ENCODE data around the gene MACROH2A1.

The MACROH2A1 gene

DNA sequence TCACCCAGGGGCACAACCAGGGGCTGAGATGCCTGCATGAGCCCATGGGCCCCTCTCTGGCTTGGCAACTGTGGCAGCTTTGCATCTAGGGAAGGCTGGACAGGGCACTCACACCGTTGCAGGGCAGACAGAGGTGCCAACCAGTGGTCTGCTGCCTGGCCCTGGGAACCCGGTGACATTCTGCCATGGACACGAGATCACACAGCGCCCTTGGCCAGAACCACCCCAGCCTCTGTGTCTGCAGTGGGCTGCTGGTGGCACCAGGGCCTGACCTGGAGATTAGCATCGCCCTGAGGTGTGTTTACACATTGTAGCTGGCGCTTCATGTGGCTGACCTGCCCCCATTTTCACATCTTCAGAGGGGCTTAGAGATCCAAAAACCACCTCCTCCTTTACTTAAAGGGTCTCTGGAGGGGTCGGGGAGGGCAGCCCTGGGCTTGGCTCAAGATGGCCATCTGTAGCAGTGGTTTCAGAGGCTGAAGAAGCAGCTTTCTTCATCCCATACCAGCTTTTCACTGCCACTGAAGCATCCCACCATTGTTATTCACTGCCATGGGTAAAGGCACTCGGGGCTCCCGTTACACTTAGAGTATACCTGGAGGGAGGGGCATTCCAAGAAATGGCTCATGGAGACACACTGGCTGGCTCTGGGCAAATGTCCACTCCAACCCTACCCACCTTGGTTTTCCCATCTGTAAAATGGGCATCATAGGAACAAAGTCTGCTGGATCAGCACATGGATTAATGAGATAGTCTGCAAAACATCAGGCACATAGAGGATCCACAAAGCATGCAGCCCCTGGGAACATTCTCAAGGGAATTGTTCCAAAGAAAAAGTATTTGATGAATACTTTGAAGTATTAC lies 36.7 kb upstream of the MACROH2A1 start:
- no peak for DNase-seq

DNA sequence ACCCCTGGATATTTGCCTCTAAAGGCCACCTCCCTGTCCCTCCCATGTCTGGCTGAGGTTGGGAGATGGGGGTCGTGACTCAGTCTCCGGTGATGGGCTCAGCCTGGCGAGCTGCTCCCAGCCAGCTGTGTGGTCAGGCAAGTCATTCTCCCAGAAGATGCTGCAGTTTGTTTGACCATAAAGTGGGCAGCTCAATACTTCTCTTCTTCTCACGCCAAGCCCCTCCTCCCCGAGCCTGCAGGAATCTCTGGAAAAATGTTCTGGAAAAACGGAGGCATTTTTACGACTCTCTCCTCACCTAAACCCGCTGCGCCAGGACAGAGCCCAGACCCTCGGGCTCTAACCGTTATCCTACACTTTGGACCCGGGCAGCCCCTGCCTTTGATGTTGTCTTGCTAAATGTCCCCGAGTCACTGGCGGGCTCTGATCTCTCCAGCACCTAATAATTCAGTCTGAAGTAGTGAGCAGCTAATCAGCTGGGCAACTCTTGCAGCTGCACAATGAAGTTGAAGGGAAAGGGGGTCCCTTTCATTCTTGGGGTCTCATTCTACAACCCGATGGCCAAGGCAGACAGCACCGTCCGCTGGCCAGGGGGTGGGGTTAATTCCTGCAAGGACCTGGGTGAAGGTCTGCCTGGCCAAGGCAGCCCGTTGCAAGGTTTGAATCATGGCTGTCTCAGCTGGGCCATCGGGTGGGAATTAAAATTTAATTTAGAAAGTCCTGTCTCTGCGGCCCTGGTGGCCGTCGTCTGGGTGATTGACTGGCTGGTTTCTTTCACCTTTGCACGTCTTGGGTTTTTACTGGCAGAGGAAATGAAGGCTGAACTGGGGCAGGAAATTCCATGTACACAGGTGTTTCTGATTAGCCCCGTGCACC lies 35.8 kb upstream of the MACROH2A1 start:
- DNase-seq, result no peak

DNA sequence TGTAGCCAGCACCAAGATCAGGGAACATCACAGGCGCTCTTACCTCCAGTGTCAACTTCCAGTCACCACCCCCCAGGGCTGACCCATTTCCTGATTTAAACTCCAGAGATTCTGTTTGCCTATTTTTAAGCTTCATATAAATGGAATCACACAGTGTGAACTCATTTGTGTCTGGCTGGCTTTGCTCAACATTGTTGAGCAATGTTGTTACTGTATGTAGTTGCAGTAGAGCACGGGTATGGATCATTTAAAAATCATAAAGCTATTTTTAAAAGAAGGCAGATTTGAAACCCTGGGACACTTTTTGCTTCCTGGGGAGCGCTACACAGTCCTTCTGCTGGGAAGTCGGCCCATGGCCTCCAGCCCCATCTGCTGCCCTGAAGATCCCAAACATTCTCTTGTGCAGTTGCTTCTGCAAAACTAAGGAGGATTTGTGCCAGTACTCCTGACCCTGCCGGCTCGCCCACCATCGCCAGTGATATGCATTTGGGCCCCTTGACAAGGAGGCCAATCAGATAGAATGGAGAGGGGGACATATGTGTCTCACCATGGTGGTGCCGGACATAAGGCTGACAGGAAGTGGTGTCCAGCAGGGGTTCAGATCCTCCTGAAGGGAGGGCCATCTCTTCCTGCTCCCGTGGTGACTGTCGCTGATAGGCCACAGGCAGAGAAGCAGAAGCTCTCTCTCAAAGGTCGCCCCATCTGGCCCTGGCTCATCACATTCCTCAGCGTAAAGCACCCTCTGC lies 34.8 kb upstream of the MACROH2A1 start:
- DNase-seq, result no peak

DNA sequence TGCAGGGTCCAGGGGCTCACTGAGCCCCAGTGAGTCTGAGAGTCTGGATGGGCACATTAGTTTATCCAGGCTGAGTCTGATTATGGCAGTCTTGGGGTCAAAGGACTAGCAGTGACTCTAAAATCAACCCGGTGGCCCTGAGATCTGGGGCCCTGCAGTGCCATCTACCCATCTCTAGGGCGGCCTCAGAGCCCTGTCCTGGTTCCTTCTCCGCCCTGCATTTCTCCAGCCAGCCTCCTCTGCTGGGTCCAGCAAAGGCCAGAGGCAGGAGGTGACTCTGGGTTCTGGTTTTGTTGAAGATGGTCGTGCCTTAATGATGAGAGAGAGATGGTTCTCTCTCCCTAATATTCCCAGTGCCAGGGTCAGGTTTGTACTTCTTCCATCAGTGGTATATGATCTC lies 33.1 kb upstream of the MACROH2A1 start:
- no peak for DNase-seq

DNA sequence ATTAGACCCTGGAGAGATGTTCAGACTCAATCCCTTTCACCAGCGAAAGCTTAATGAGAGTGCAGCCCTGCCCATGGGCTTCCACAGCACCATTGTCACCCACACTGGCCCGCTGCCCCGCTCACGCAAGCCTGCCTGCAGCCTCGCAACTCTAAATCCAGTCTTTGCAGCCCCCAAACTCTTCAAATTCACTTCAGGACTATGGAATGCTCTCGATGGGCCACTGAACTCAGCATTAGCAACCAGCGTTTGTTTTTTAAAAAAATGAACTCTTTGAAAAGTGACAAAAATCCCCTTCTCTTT lies 31.1 kb upstream of the MACROH2A1 start:
- DNase-seq, result no peak

GRCh38 chr5:135429301-135430134 lies 30.5 kb upstream of the MACROH2A1 start:
- no peak for DNase-seq

- no peak for DNase-seq
These were observed 29.6 kb upstream of the MACROH2A1 start for GRCh38 chr5:135428586-135428985.

DNA sequence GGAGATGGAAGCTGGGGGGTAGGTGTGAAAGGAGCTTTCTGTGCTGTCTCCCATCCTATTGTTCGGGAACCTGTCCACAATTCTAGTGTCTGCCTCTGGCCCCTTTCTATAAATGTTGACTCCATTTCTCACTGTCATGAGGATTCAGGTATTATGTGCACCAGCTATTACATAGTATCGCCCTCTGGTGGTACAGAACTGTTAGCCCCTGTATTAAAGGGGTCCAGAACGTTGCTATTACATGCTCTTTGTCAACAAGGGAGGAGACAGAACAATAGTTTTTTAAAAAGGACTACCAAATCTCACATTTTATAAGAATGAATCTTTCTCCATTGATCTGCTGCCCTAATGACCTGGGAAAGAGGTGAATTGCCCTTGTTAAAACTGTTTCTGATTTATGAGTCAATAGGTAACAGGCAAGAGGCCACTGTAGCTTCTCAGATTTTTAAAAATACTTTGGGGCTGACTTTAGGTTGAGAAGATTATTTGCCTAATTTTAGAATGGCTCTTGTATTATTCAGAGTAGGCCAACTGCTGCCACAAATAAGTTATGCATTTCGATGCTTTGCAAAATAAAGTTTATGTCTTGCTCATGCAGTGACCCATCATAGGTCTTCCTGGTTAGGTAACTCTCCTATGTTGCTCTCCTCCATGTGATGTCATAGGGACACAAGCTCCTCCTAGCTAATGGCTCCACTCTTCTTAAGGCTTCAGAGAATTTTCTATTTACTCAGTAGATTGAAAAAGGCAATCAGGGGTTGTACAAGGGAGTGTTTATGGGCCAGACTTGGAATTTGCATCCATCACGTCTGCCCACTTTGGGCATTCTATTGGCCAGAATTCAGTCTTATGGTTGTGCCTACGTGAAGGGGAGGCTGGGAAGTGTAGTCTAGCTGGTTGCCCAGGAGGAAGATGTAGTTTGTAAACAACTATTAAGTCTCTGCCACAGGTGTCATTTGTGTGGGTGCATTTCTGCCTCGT lies 27.4 kb upstream of the MACROH2A1 start:
- no peak for DNase-seq

GRCh38 chr5:135425641-135426040 lies 26.6 kb upstream of the MACROH2A1 start:
- no peak for DNase-seq

DNA sequence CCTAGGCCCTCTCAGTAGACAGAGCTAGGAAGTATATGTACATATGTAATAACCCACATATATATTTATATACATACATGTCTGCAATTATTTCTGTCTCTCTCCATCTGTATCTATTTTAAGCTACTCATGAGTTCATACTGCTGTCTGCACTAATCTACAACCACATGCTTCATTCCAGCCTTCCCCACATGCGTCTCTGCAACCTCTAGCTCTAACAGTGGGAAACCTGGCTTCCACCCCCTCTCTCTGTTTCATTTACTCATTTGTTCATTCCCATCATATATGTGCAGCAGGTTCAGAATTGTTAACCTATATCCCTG lies 24.8 kb upstream of the MACROH2A1 start:
- DNase-seq, result no peak

DNA sequence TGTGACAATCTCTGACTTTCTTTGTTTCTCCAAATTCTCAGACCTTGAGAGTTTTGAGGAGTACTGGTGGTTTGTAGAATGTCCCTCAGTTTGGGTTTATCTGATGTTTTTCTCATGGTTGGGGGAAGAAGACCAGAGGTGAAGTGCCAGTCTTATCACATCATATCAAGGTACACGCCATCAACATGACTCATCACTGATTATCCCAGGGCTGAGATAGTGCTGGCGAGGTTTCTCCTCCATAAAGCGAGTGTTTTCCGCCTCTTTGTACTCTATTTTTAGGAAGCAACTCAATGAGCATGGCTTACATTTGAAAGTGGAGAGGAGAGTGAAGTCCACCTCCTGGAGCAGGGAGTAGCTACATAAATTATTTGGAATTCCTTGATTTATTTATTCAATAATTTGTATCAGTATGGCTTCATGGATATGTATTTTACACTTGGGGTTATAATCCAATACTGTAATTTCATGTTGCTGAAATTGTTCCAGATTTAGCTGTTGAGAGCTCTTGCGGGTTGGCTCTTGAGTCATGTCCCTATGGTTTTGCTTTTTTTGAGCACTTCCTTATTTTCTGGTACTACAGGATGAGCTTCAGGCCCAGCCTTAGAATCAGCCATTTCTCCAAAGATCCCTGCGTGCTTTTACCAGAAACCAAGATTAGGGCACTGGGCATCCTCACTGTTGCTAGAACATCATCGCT lies 24.3 kb upstream of the MACROH2A1 start:
- no peak for DNase-seq

DNA sequence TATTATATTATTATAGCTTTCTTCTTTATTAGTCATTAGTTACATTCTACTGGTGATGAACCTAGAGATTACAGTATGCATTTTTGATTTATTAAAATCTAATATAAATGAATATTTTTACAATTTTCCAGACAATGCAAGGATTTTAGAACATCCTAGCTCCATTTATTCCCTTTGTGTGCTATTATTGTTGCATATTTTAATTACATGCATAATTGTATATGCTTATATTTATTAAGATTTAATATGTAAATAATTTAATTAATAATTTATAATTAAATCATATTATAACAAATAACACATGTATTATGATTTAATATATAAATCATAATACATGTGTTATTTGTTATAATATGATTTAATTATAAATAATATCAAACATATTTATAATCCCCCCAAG lies 23.4 kb upstream of the MACROH2A1 start:
- DNase-seq, result no peak

- DNase-seq, result no peak
These were observed 18.1 kb upstream of the MACROH2A1 start for GRCh38 chr5:135417083-135417482.

GRCh38 chr5:135405082-135405481 lies 6.1 kb upstream of the MACROH2A1 start:
- DNase-seq, result no peak

GRCh38 chr5:135402031-135402430 lies 3.0 kb upstream of the MACROH2A1 start:
- no peak for DNase-seq

DNA sequence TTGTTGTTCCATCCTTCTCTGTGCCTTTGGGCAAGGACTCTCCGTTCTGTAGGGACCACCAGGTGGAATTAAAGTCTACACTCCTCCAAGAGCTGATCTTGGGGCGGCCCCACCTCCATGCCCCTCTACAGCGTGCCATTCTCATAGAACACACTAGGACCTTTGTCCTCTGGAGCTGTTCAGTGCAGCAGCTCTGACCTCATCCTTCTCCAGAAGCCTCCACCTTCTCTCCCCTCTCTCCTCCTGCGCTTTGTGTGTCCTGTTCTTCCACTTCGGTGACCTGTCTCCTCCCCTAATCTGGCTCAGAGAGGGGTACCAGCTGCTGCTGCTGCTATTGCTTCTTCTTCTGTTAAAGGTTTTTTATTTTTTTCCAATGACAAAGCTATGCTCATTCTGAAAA lies 1.8 kb upstream of the MACROH2A1 start:
- DNase-seq, result no peak

- DNase-seq, result no peak
These were observed 937 bp upstream of the MACROH2A1 start for GRCh38 chr5:135399794-135400542.

GRCh38 chr5:135398160-135398854 lies 724 bp downstream of the MACROH2A1 start:
- peak; percentile 50 for DNase-seq

GRCh38 chr5:135397084-135397483 lies 1.9 kb downstream of the MACROH2A1 start:
- DNase-seq, result no peak
